HepG2 (cell line): ENCODE measurements around the gene ABCG2. TPM values are rescaled to one million over a fixed set of nuclear protein-coding genes. Genes with fewer than 3 reads are reported as not detected.

Source experiments
- GATAD2A ChIP-seq: IDR thresholded peaks from 2 replicates; pipeline ENCODE4 v1.6.1; 2016
- HNF1B ChIP-seq: sonication (generic); formaldehyde crosslinking; IDR thresholded peaks from 2 replicates; pipeline ENCODE4 v1.5.1; 2020; ENCODE audit warnings: mild to moderate bottlenecking, moderate library complexity, missing genetic modification reagents
- HOXA3 ChIP-seq: sonication (generic); formaldehyde crosslinking; IDR thresholded peaks from 2 replicates; pipeline ENCODE4 v1.5.0; 2020; ENCODE audit warnings: missing genetic modification reagents
- MED1 ChIP-seq: sonication (generic); formaldehyde crosslinking; IDR thresholded peaks from 2 replicates; pipeline ENCODE4 v1.4.0; 2020; ENCODE audit warnings: missing genetic modification reagents
- NFKBIZ ChIP-seq: IDR thresholded peaks from 2 replicates; pipeline ENCODE4 v1.6.1; 2018; ENCODE audit warnings: missing genetic modification reagents, missing compliant biosample characterization
- NR2F6 ChIP-seq, 2 experiments: IDR thresholded peaks; 2 replicates each; pipeline ENCODE4 v1.6.1; 2016; ENCODE audit warnings: antibody characterized with exemption in 1 of 2, mild to moderate bottlenecking in 1 of 2
- PCBP2 ChIP-seq: fragments of 200-400 bp; formaldehyde crosslinking; optimal IDR thresholded peaks from 2 replicates; pipeline ENCODE3; 2018; ENCODE audit warnings: low read length, low read depth; ENCODE audit not compliant: poor library complexity, severe bottlenecking
- SOX13 ChIP-seq, 3 experiments: fragments of 450-650 bp in 1 of 3; sonication (generic) in 1 of 3; formaldehyde crosslinking in 1 of 3; IDR thresholded peaks in 2 of 3; conservative IDR thresholded peaks in 1 of 3; 2 replicates each; pipeline versions ENCODE4 v1.5.0 to v1.6.1; 2016 to 2020; ENCODE audit warnings: antibody characterized with exemption in 1 of 3, mild to moderate bottlenecking in 1 of 3, missing compliant biosample characterization in 1 of 3, missing genetic modification reagents in 1 of 3, moderate library complexity in 1 of 3
- THAP7 ChIP-seq: sonication (generic); formaldehyde crosslinking; IDR thresholded peaks from 2 replicates; pipeline ENCODE4 v1.8.1; 2023; ENCODE audit warnings: mild to moderate bottlenecking, missing genetic modification reagents
- ZBTB44 ChIP-seq: sonication (generic); formaldehyde crosslinking; IDR thresholded peaks from 2 replicates; pipeline ENCODE4 v1.4.0; 2020; ENCODE audit warnings: missing genetic modification reagents
- ZC3H13 ChIP-seq: sonication (generic); formaldehyde crosslinking; IDR thresholded peaks from 2 replicates; pipeline ENCODE4 v1.8.1; 2023; ENCODE audit warnings: mild to moderate bottlenecking, missing genetic modification reagents, moderate library complexity
- ZNF605 ChIP-seq: sonication (generic); formaldehyde crosslinking; IDR thresholded peaks from 2 replicates; pipeline ENCODE4 v1.8.0; 2022; ENCODE audit warnings: mild to moderate bottlenecking, missing genetic modification reagents
- ZNF652 ChIP-seq: IDR thresholded peaks from 2 replicates; pipeline ENCODE4 v1.6.1; 2016; ENCODE audit warnings: low read depth, borderline replicate concordance
- ZNF670 ChIP-seq: sonication (generic); formaldehyde crosslinking; IDR thresholded peaks from 2 replicates; pipeline ENCODE4 v1.8.0; 2022; ENCODE audit warnings: mild to moderate bottlenecking, missing genetic modification reagents, borderline replicate concordance
- polyA plus RNA-seq, 8 experiments: library from polyadenylated mRNA; depleted of rRNA in 3 of 8; stranded (reverse) in 7 of 8; unstranded in 1 of 8; fragments of >200 nt; fragmentation: Illumina TruSeq in 4 of 8; extraction: Trizol in 4 of 8; gene quantifications; 2 replicates each; pipeline versions ENCODE4 v1.2.1 to v1.2.3, GENCODE V29; 2011 to 2016; ENCODE audit warnings: low read depth in 4 of 8, missing spikeins in 1 of 8, mixed read lengths in 1 of 8; ENCODE audit not compliant: insufficient read depth in 1 of 8
- total RNA-seq, 5 experiments: library from RNA; depleted of rRNA; stranded (reverse); fragments of >200 nt; fragmentation: Illumina TruSeq; extraction: Trizol; gene quantifications; 2 replicates each; pipeline ENCODE4 v1.2.3, GENCODE V29; 2016; ENCODE audit warnings: low read depth in 1 of 5

ABCG2 gene
- total and polyA plus RNA-seq, 2 of the 13 experiments (the other 11 are each of a cell fraction or from before 2014, with no cell fraction given), result 10.0 to 15.7 TPM

- TF ChIP-seq ZBTB44, result no peak
- TF ChIP-seq THAP7, result 0 out of 2 replicates have a peak, but pooled peaks have one; percentile 6
- TF ChIP-seq HNF1B, result peak; percentile 1; the same call in 1 of the 2 replicates
- TF ChIP-seq GATAD2A (CRISPR knock-in tag), result peak; percentile 53; the same call in 1 of the 2 replicates
- 0 out of 2 replicates have a peak, but pooled peaks have one; percentile 66 for TF ChIP-seq ZNF670 (CRISPR knock-in tag)
- peak; percentile 19 for TF ChIP-seq HOXA3 (CRISPR knock-in tag)
- TF ChIP-seq NFKBIZ, result 0 out of 2 replicates have a peak, but pooled peaks have one; percentile 49
- no peak for TF ChIP-seq SOX13 (IDR thresholded peaks at IDR 0.05)
- TF ChIP-seq SOX13 (CRISPR knock-in tag; conservative IDR thresholded peaks at IDR 0.05 in 1 of 2, IDR thresholded peaks at IDR 0.05 in 1 of 2), result 0 out of 4 replicates have a peak, but pooled peaks of 1 of the 2 experiments have one; percentile 1
- no peak for TF ChIP-seq ZNF652 (CRISPR knock-in tag)
- TF ChIP-seq ZNF605 (CRISPR knock-in tag), result 0 out of 2 replicates have a peak, but pooled peaks have one; percentile 29
- TF ChIP-seq NR2F6 (IDR thresholded peaks at IDR 0.05), result peak; percentile 12; the same call in 1 of the 2 replicates
- no peak for TF ChIP-seq NR2F6 (CRISPR knock-in tag; IDR thresholded peaks at IDR 0.05)
- 0 out of 2 replicates have a peak, but pooled peaks have one; percentile 7 for TF ChIP-seq ZC3H13
- TF ChIP-seq MED1 (CRISPR knock-in tag), result peak; percentile 3; the same call in 1 of the 2 replicates
- no peak for TF ChIP-seq PCBP2
Observed at GRCh38 chr4:88159229-88159725, 838 bp upstream of the ABCG2 start (continued).
